ENCODE results near the gene OCEL1.

- TF ChIP-seq CTCF (IDR thresholded peaks at IDR 0.05) (no peak), EZH2 (IDR thresholded peaks at IDR 0.05; ENCODE audit: borderline replicate concordance, insufficient read depth, low read depth, low read length, poor library complexity, severe bottlenecking) (no peak)
Observed at GRCh38 chr19:17255150-17255621, 29.2 kb downstream of the OCEL1 start.

All from B cell (primary cell).